Measurements from ENCODE around the gene NTNG2. TPM values are rescaled to one million over a fixed set of nuclear protein-coding genes. Genes with fewer than 3 reads are reported as not detected.

NTNG2 gene
- total and polyA plus RNA-seq, 2 of the 13 experiments (the other 11 are each of a cell fraction or from before 2014, with no cell fraction given) = 0.02 to 0.36 TPM

DNA sequence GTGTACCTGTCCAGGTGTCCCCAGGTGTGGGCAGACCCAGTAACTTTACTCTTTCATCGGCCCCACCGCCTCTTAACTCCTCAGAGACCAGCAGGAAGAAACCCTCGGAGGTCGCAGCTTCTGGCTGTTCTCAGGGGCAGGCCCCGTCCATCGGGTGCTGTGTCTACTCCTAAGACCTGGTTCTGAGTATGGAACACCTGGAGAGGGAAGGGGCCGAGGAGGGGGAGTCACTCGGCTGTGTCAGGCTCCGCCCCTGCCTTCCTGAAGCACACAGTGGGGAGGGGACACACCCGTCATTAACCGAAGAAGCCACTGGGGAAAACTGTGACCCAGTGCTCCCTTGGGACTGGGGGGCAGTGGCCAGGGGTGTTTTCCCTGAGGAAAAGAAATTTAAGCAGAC lies 22.3 kb downstream of the NTNG2 start:
- POLR2A ChIA-PET = no interaction called here
- intact Hi-C loops (cut with micrococcal nuclease; ENCODE audit: unreplicated experiment) = no loop called here
- CTCF ChIA-PET (ENCODE audit: low intra/inter-chr PET ratio, low total read pairs) = no interaction called here
- TF ChIP-seq CCAR2 (optimal IDR thresholded peaks at IDR 0.05; ENCODE audit: low read depth, low read length) (no peak), ZNF292 (CRISPR knock-in tag; IDR thresholded peaks at IDR 0.05; ENCODE audit: borderline replicate concordance, low read depth) (no peak), ZNF670 (CRISPR knock-in tag; IDR thresholded peaks at IDR 0.05; ENCODE audit: borderline replicate concordance) (no peak), MATR3 (CRISPR knock-in tag; IDR thresholded peaks at IDR 0.05) (no peak), ZNF253 (CRISPR knock-in tag; IDR thresholded peaks at IDR 0.05; ENCODE audit: borderline replicate concordance) (no peak), RBM22 (optimal IDR thresholded peaks at IDR 0.05; ENCODE audit: low read length) (no peak)
- TF ChIP-seq, protein P1, sequence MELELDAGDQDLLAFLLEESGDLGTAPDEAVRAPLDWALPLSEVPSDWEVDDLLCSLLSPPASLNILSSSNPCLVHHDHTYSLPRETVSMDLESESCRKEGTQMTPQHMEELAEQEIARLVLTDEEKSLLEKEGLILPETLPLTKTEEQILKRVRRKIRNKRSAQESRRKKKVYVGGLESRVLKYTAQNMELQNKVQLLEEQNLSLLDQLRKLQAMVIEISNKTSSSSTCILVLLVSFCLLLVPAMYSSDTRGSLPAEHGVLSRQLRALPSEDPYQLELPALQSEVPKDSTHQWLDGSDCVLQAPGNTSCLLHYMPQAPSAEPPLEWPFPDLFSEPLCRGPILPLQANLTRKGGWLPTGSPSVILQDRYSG (CRISPR knock-in tag; IDR thresholded peaks at IDR 0.05) = no peak
- TF ChIP-seq, protein P2, sequence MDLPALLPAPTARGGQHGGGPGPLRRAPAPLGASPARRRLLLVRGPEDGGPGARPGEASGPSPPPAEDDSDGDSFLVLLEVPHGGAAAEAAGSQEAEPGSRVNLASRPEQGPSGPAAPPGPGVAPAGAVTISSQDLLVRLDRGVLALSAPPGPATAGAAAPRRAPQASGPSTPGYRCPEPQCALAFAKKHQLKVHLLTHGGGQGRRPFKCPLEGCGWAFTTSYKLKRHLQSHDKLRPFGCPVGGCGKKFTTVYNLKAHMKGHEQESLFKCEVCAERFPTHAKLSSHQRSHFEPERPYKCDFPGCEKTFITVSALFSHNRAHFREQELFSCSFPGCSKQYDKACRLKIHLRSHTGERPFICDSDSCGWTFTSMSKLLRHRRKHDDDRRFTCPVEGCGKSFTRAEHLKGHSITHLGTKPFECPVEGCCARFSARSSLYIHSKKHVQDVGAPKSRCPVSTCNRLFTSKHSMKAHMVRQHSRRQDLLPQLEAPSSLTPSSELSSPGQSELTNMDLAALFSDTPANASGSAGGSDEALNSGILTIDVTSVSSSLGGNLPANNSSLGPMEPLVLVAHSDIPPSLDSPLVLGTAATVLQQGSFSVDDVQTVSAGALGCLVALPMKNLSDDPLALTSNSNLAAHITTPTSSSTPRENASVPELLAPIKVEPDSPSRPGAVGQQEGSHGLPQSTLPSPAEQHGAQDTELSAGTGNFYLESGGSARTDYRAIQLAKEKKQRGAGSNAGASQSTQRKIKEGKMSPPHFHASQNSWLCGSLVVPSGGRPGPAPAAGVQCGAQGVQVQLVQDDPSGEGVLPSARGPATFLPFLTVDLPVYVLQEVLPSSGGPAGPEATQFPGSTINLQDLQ (CRISPR knock-in tag; IDR thresholded peaks at IDR 0.05) = no peak
- TF ChIP-seq, protein P3, sequence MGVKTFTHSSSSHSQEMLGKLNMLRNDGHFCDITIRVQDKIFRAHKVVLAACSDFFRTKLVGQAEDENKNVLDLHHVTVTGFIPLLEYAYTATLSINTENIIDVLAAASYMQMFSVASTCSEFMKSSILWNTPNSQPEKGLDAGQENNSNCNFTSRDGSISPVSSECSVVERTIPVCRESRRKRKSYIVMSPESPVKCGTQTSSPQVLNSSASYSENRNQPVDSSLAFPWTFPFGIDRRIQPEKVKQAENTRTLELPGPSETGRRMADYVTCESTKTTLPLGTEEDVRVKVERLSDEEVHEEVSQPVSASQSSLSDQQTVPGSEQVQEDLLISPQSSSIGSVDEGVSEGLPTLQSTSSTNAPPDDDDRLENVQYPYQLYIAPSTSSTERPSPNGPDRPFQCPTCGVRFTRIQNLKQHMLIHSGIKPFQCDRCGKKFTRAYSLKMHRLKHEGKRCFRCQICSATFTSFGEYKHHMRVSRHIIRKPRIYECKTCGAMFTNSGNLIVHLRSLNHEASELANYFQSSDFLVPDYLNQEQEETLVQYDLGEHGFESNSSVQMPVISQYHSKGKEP (CRISPR knock-in tag; IDR thresholded peaks at IDR 0.05) = no peak
- TF ChIP-seq, protein P4, sequence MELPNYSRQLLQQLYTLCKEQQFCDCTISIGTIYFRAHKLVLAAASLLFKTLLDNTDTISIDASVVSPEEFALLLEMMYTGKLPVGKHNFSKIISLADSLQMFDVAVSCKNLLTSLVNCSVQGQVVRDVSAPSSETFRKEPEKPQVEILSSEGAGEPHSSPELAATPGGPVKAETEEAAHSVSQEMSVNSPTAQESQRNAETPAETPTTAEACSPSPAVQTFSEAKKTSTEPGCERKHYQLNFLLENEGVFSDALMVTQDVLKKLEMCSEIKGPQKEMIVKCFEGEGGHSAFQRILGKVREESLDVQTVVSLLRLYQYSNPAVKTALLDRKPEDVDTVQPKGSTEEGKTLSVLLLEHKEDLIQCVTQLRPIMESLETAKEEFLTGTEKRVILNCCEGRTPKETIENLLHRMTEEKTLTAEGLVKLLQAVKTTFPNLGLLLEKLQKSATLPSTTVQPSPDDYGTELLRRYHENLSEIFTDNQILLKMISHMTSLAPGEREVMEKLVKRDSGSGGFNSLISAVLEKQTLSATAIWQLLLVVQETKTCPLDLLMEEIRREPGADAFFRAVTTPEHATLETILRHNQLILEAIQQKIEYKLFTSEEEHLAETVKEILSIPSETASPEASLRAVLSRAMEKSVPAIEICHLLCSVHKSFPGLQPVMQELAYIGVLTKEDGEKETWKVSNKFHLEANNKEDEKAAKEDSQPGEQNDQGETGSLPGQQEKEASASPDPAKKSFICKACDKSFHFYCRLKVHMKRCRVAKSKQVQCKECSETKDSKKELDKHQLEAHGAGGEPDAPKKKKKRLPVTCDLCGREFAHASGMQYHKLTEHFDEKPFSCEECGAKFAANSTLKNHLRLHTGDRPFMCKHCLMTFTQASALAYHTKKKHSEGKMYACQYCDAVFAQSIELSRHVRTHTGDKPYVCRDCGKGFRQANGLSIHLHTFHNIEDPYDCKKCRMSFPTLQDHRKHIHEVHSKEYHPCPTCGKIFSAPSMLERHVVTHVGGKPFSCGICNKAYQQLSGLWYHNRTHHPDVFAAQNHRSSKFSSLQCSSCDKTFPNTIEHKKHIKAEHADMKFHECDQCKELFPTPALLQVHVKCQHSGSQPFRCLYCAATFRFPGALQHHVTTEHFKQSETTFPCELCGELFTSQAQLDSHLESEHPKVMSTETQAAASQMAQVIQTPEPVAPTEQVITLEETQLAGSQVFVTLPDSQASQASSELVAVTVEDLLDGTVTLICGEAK (IDR thresholded peaks at IDR 0.05) = no peak
- TF ChIP-seq, protein P4 (CRISPR knock-in tag; IDR thresholded peaks at IDR 0.05) = no peak

More for the DNA sequence above, 22.3 kb downstream of the NTNG2 start:
- in situ Hi-C loops (cut with HindIII; ENCODE audit: extremely low pct_ligation_motif_present, low pct_unique_long_range_greater_than_20kb) = no loop called here
- Histone ChIP-seq H3K27me3 (ENCODE audit: control insufficient read depth in 1 of 2, insufficient read depth in 2 of 2, low read length in 2 of 2) (peaks cover 15 to 85% of the 10 kb centered on the region in 2 experiments), H2AFZ (ENCODE audit: low read length) (no peak overlapping the region), H3K79me2 (ENCODE audit: insufficient read depth, low read length) (no peaks in the 10 kb centered on the region), H3K4me2 (ENCODE audit: low read depth, low read length) (no peak overlapping the region), H3K9me3 (ENCODE audit: low read length) (no peaks in the 10 kb centered on the region), H4K20me1 (ENCODE audit: insufficient read depth, low read length) (peaks cover 11% of the 10 kb centered on the region; the same call in 1 of the 2 replicates), H3K4me3 (replicated peaks in 1 of 3; ENCODE audit: insufficient read depth in 1 of 3, low read depth in 2 of 3, low read length in 3 of 3) (no peak overlapping the region), H3K9ac (ENCODE audit: insufficient read depth, low read depth, low read length) (no peak overlapping the region), H3K36me3 (replicated peaks in 1 of 2; ENCODE audit: control insufficient read depth in 1 of 2, insufficient read depth in 2 of 2, low read length in 2 of 2) (no peaks in the 10 kb centered on the region), H3K4me1 (ENCODE audit: insufficient read depth, low read length) (no peaks in the 10 kb centered on the region), H3K27ac (ENCODE audit: extremely low read length, insufficient read depth, low read length) (no peak overlapping the region)
- WGBS (ENCODE audit: low lambda C conversion rate) = 0% methylated on average over 6 of the region's 11 CpGs
- no TSS peak for BruUV-seq (replicated peaks)
- FAIRE-seq (no peak), ATAC-seq (no peak), DNase-seq (ENCODE audit: low spot score) (no peak)

Data from HepG2 (cell line).